Endothelial cell of umbilical vein (primary cell): Measurements from ENCODE around the gene SCAANT1. TPM values are rescaled to one million over a fixed set of nuclear protein-coding genes. Genes with fewer than 3 reads are reported as not detected.

Experiments
- BruUV-seq: library from RNA; stranded (reverse); fragments of 400-500 nt; replicated peaks from 2 replicates; lab custom pipeline; 2021; lab: Mats Ljungman, UMichigan
- CTCF ChIA-PET: fragments of 300-600, 350-600 bp; sonication (Branson Sonifier 250); formaldehyde crosslinking; loops from one replicate; lab custom pipeline; 2021; ENCODE audit warnings: antibody characterized with exemption, inconsistent platforms; lab: Charles Lee
- POLR2A ChIA-PET: fragments of 300-600, 350-600 bp; sonication (Branson Sonifier 250); formaldehyde crosslinking; loops from one replicate; lab custom pipeline; 2021; ENCODE audit warnings: antibody characterized with exemption, inconsistent platforms; lab: Charles Lee
- DNase-seq: peaks from one replicate; pipeline ENCODE4 v3.0.0-alpha.2; 2011; ENCODE audit warnings: low read depth, low spot score
- FAIRE-seq: peaks from 2 replicates; lab custom pipeline; 2011; peaks lifted over from hg19 to GRCh38; lab: Jason Lieb, UNC
- H2AFZ ChIP-seq: 2 replicates; pipeline ENCODE4 v1.6.0; 2012; ENCODE audit warnings: low read depth, low read length, control low read depth, inconsistent platforms
- H3K27ac ChIP-seq: 2 replicates; pipeline ENCODE4 v1.5.1; 2011; ENCODE audit warnings: low read depth, mild to moderate bottlenecking, control low read depth, low read length, moderate library complexity; ENCODE audit not compliant: insufficient read depth
- H3K27me3 ChIP-seq, 2 experiments: 2 replicates each; pipeline versions ENCODE4 v1.6.0 to v1.6.1; 2011; ENCODE audit warnings: low read length in 2 of 2, mixed read lengths in 1 of 2; ENCODE audit not compliant: control insufficient read depth in 2 of 2, insufficient read depth in 2 of 2
- H3K36me3 ChIP-seq, 2 experiments: 2 replicates in 1 of 2; 3 replicates in 1 of 2; pipeline ENCODE4 v1.5.1; 2011; ENCODE audit warnings: low read length in 2 of 2, mild to moderate bottlenecking in 1 of 2, moderate library complexity in 1 of 2; ENCODE audit not compliant: control insufficient read depth in 2 of 2, insufficient read depth in 2 of 2; ENCODE audit errors: extremely low read depth in 1 of 2
- H3K4me1 ChIP-seq: 3 replicates; pipeline ENCODE4 v1.5.1; 2011; ENCODE audit warnings: mild to moderate bottlenecking, low read length; ENCODE audit not compliant: control insufficient read depth, insufficient read depth; ENCODE audit errors: extremely low read depth
- H3K4me2 ChIP-seq: 2 replicates; pipeline ENCODE4 v1.6.1; 2011; ENCODE audit warnings: low read length, control low read depth, mixed read lengths; ENCODE audit not compliant: insufficient read depth
- H3K4me3 ChIP-seq, 3 experiments: fragments of 200-600 bp in 1 of 3; sonication (generic), shearing (Covaris generic) in 1 of 3; replicated peaks in 1 of 3; 2 replicates each; pipeline ENCODE4 v1.5.1; 2011 to 2016; ENCODE audit warnings: control low read depth in 3 of 3, low read length in 3 of 3, mild to moderate bottlenecking in 2 of 3, inconsistent platforms in 1 of 3, low read depth in 1 of 3, moderate library complexity in 1 of 3; ENCODE audit not compliant: insufficient read depth in 1 of 3
- H3K79me2 ChIP-seq: 2 replicates; pipeline ENCODE4 v1.6.0; 2012; ENCODE audit warnings: low read length, inconsistent platforms; ENCODE audit not compliant: control insufficient read depth, insufficient read depth
- H3K9ac ChIP-seq: replicated peaks from 2 replicates; pipeline ENCODE3; 2011; ENCODE audit warnings: low read length, control low read depth; ENCODE audit not compliant: insufficient read depth; ENCODE audit errors: extremely low read depth
- H3K9me1 ChIP-seq: replicated peaks from 3 replicates; pipeline ENCODE4 v1.6.0; 2011; ENCODE audit warnings: mild to moderate bottlenecking, low read length; ENCODE audit not compliant: control insufficient read depth, insufficient read depth; ENCODE audit errors: extremely low read depth
- H3K9me3 ChIP-seq: replicated peaks from 2 replicates; pipeline ENCODE4 v1.5.1; 2012; ENCODE audit warnings: low read length, inconsistent platforms; ENCODE audit not compliant: control insufficient read depth, insufficient read depth
- H4K20me1 ChIP-seq: replicated peaks from 2 replicates; pipeline ENCODE3; 2011; ENCODE audit warnings: mild to moderate bottlenecking, low read length; ENCODE audit not compliant: control insufficient read depth, insufficient read depth; ENCODE audit errors: extremely low read depth
- CTCF ChIP-seq, 2 donors: IDR thresholded peaks; 1 replicate in 1 of 2; 2 replicates in 1 of 2; pipeline ENCODE4 v1.5.1; 2011; ENCODE audit warnings: low read length in 2 of 2, mild to moderate bottlenecking in 2 of 2, moderate library complexity in 2 of 2, control low read depth in 1 of 2, inconsistent platforms in 1 of 2, low read depth in 1 of 2; ENCODE audit not compliant: insufficient read depth in 1 of 2; ENCODE audit errors: extremely low read depth in 1 of 2
- EZH2 ChIP-seq: IDR thresholded peaks from 2 replicates; pipeline ENCODE4 v1.6.1; 2012; ENCODE audit warnings: borderline replicate concordance, low read depth, mild to moderate bottlenecking, moderate library complexity, low read length, inconsistent platforms; ENCODE audit not compliant: severe bottlenecking
- FOS ChIP-seq: IDR thresholded peaks from 2 replicates; pipeline ENCODE4 v1.6.1; 2011; ENCODE audit warnings: mild to moderate bottlenecking, low read length, moderate library complexity, borderline replicate concordance; ENCODE audit not compliant: insufficient read depth
- GATA2 ChIP-seq: IDR thresholded peaks from 2 replicates; pipeline ENCODE4 v1.7.0; 2011; ENCODE audit warnings: low read depth, mild to moderate bottlenecking, moderate library complexity, mixed read lengths, low read length; ENCODE audit not compliant: insufficient read length, insufficient read depth
- JUN ChIP-seq: IDR thresholded peaks from 2 replicates; pipeline ENCODE4 v1.6.1; 2011; ENCODE audit warnings: borderline replicate concordance, low read depth; ENCODE audit not compliant: insufficient read length, insufficient read depth
- MAX ChIP-seq: IDR thresholded peaks from 2 replicates; pipeline ENCODE4 v1.6.1; 2011; ENCODE audit not compliant: insufficient read depth, insufficient read length
- MYC ChIP-seq: IDR thresholded peaks from one replicate; pipeline ENCODE4 v1.6.1; 2011; ENCODE audit warnings: mild to moderate bottlenecking, low read depth, low read length
- POLR2A ChIP-seq: IDR thresholded peaks from 2 replicates; pipeline ENCODE4 v1.6.1; 2012; ENCODE audit warnings: low read depth, mild to moderate bottlenecking, control low read depth, low read length
- POLR2AphosphoS5 ChIP-seq: IDR thresholded peaks from 2 replicates; pipeline ENCODE4 v1.6.1; 2012; ENCODE audit warnings: low read depth, mild to moderate bottlenecking, control low read depth, low read length, moderate library complexity; ENCODE audit not compliant: insufficient read depth
- dilution Hi-C: fragments of 300-500 bp; cut with MboI; formaldehyde crosslinking; loops from one replicate; pipeline ENCODE4 v1.15.0; 2019; ENCODE audit warnings: low sequenced_read_pairs; ENCODE audit not compliant: extremely low pct_ligation_motif_present
- intact Hi-C: fragments of 100-400 bp; cut with micrococcal nuclease; formaldehyde crosslinking; loops from one replicate; pipeline ENCODE4 v1.10.0; 2022
- polyA plus RNA-seq, 4 experiments: library from polyadenylated mRNA; depleted of rRNA in 3 of 4; stranded (reverse) in 3 of 4; unstranded in 1 of 4; fragments of >200 nt; gene quantifications; 2 replicates each; pipeline versions ENCODE4 v1.2.1 to v1.2.3, GENCODE V29; 2011 to 2012; ENCODE audit warnings: missing spikeins in 1 of 4
- total RNA-seq: library from RNA; stranded (reverse); gene quantifications from 2 replicates; pipeline ENCODE4 v1.2.3, GENCODE V29; 2021

SCAANT1 gene
- total and polyA plus RNA-seq, 2 donors (not counting 3 experiments of a cell fraction or from before 2014, with no cell fraction given), result not detected

- Histone ChIP-seq H3K9ac (no peak overlapping the region), H4K20me1 (no peaks in the 10 kb centered on the region), H3K4me1 (peaks cover 20% of the 10 kb centered on the region), H3K79me2 (peaks cover 10% of the 10 kb centered on the region), H3K9me3 (no peaks in the 10 kb centered on the region), H3K27me3 (no peaks in the 10 kb centered on the region), H3K27ac (no peak overlapping the region), H3K36me3 (no peaks in the 10 kb centered on the region), H2AFZ (no peak overlapping the region), H3K4me2 (no peak overlapping the region), H3K9me1 (no peaks in the 10 kb centered on the region), H3K4me3 (no peak overlapping the region)
- BruUV-seq, result no TSS peak
- POLR2A ChIA-PET, result no interaction called here
- CTCF ChIA-PET, result interaction anchor here (0.5 to 1.1 kb wide), 10 partner anchors 10 to 92 kb away, joined by 3 to 6 read pairs (median 3); partner anchors contain the start of genes ATXN7, C3orf49 and THOC7
- DNase-seq (peak; percentile 41), FAIRE-seq (no peak)
- intact Hi-C loops (no loop called here), dilution Hi-C loops (no loop called here)
- TF ChIP-seq CTCF (IDR thresholded peaks at IDR 0.05; ENCODE audit: extremely low read depth in 1 of 2, insufficient read depth in 1 of 2, low read depth in 1 of 2, low read length in 2 of 2), result no peak
- TF ChIP-seq GATA2, result no peak
- no peak for TF ChIP-seq MAX
- no peak for TF ChIP-seq MYC
- no peak for TF ChIP-seq FOS
- TF ChIP-seq JUN, result no peak
- TF ChIP-seq EZH2, result no peak
- no peak for TF ChIP-seq POLR2A
- no peak for TF ChIP-seq POLR2AphosphoS5
Observed at GRCh38 chr3:63908081-63908736, 4.0 kb downstream of the SCAANT1 start.
